Mucosa of descending colon (tissue), 3 donors: Measurements from ENCODE around the gene IL17C. TPM values are rescaled to one million over a fixed set of nuclear protein-coding genes. Genes with fewer than 3 reads are reported as not detected.

Experiments used
- ATAC-seq: fragments of 200-7000 bp; cut with Tn5 transposase; one replicate; pipeline ENCODE4 v1.9.1; 2020; ENCODE audit warnings: mild to moderate bottlenecking, moderate library complexity
- DNase-seq, 3 donors: peaks; one replicate each; pipeline ENCODE4 v3.0.0-alpha.2; 2020
- H3K36me3 ChIP-seq: fragments of 200-600 bp; one replicate; pipeline ENCODE4 v1.8.0; 2021; ENCODE audit warnings: low read depth, mild to moderate bottlenecking
- H3K4me1 ChIP-seq: fragments of 200-600 bp; one replicate; pipeline ENCODE4 v1.8.0; 2021; ENCODE audit warnings: low read depth, mild to moderate bottlenecking
- H3K4me3 ChIP-seq: fragments of 200-600 bp; one replicate; pipeline ENCODE4 v1.8.0; 2021; ENCODE audit warnings: mild to moderate bottlenecking
- H3K9me3 ChIP-seq: fragments of 200-600 bp; one replicate; pipeline ENCODE4 v1.8.0; 2021; ENCODE audit warnings: mild to moderate bottlenecking
- CTCF ChIP-seq: fragments of 200-600 bp; IDR thresholded peaks from one replicate; pipeline ENCODE4 v1.8.0; 2022; ENCODE audit warnings: antibody characterized with exemption, mild to moderate bottlenecking
- intact Hi-C, 2 donors: fragments of 100-400 bp; cut with DNase I in 1 of 2; cut with micrococcal nuclease in 1 of 2; formaldehyde crosslinking; loops; one replicate each; pipeline versions ENCODE4 v1.11.0 to v1.11.1; 2022; cut with DNase I, micrococcal nuclease
- total RNA-seq, 3 donors: library from RNA; stranded (reverse); fragmentation: NEBNext Ultra II Directional in 2 of 3; extraction: Animal tissue kit (Norgen Biotek cat#: 25700) in 2 of 3; gene quantifications; one replicate each; pipeline versions ENCODE4 v1.2.1 to v1.2.4, GENCODE V29; 2021 to 2023
- donor health status: DM: no; HTN: no; CAD: no; lungs with moderate emphysema.
- donor health status: DM: no; HTN: no; CAD: no.
- donor health status: DM: no; HTN: yes; CAD: no.

The IL17C gene
- total RNA-seq, 3 donors from 2014 or later = not detected

GRCh38 chr16:88687676-88688012 lies 49.3 kb downstream of the IL17C start:
- intact Hi-C loops = no loop called here
- Histone ChIP-seq H3K4me1 (peaks cover 21% of the 10 kb centered on the region), H3K36me3 (no peaks in the 10 kb centered on the region), H3K9me3 (no peaks in the 10 kb centered on the region), H3K4me3 (no peak overlapping the region)
- DNase-seq (no peak), ATAC-seq (no peak)
- TF ChIP-seq CTCF = no peak

- Histone ChIP-seq H3K36me3 (no peaks in the 10 kb centered on the region), H3K9me3 (no peaks in the 10 kb centered on the region), H3K4me3 (no peak overlapping the region), H3K4me1 (peaks cover 22% of the 10 kb centered on the region)
- intact Hi-C loops = no loop called here
- no peak for TF ChIP-seq CTCF
- ATAC-seq (peak; percentile 25), DNase-seq (peak in 2 of 3 donors; percentile 61 to 73)
These were observed 49.8 kb downstream of the IL17C start for GRCh38 chr16:88688013-88688778.

Other genes with a start within 250 kb of the IL17C start
- 10 to 100 TPM in 1 of 3 donors, 1 to 10 TPM in 2; 5.2 to 10.3 (median 7.2) TPM for gene ZFPM1, start 185.3 kb upstream of the IL17C start, total RNA-seq
- gene ZC3H18, start 68.2 kb upstream of the IL17C start, total RNA-seq = 10 to 100 TPM; 37.4 to 54.8 (median 48.1) TPM
- 100 to 1,000 TPM; 150 to 316 (median 184) TPM for gene CYBA, start 12.5 kb downstream of the IL17C start, total RNA-seq
- gene MVD, start 24.5 kb downstream of the IL17C start, total RNA-seq = 10 to 100 TPM; 42.7 to 89.5 (median 72.5) TPM
- gene SNAI3, start 47.9 kb downstream of the IL17C start, total RNA-seq = under 1 TPM; 0.28 to 0.82 (median 0.55) TPM
- 10 to 100 TPM in 2 of 3 donors, 1 to 10 TPM in 1; 9.5 to 22.8 (median 15.1) TPM for gene RNF166, start 67.8 kb downstream of the IL17C start, total RNA-seq
- 10 to 100 TPM in 2 of 3 donors, 1 to 10 TPM in 1; 9.6 to 16.1 (median 13.6) TPM for gene CTU2, start 67.9 kb downstream of the IL17C start, total RNA-seq
- 100 to 1,000 TPM in 2 of 3 donors, 10 to 100 TPM in 1; 71.4 to 218 (median 129) TPM for gene PIEZO1, start 146.6 kb downstream of the IL17C start, total RNA-seq
- gene CDT1, start 165.2 kb downstream of the IL17C start, total RNA-seq = 10 to 100 TPM in 1 of 3 donors, 1 to 10 TPM in 2; 2.9 to 20.9 (median 7.6) TPM
- 100 to 1,000 TPM in 2 of 3 donors, 10 to 100 TPM in 1; 76.5 to 185 (median 113) TPM for gene APRT, start 173.4 kb downstream of the IL17C start, total RNA-seq
- gene GALNS, start 218.4 kb downstream of the IL17C start, total RNA-seq = 10 to 100 TPM; 37.4 to 65.3 (median 44.0) TPM
- 10 to 100 TPM; 30.6 to 57.9 (median 40.7) TPM for gene TRAPPC2L, start 218.6 kb downstream of the IL17C start, total RNA-seq
- not detected for gene PABPN1L, start 228.1 kb downstream of the IL17C start, total RNA-seq